Activated T-cell treated with anti-CD3 and anti-CD28 coated beads for 24 hours (primary cell): ENCODE results near the gene HOXB13.
"Not testable (repeated sequence)": the region's sequence is repeated elsewhere in the genome, so short reads cannot be mapped to it uniquely, and the experiment has no call there.

Experiments used
- DNase-seq: peaks from one replicate; pipeline ENCODE4 v3.0.0-alpha.2; 2020; ENCODE audit warnings: low read depth

The HOXB13 gene

DNA sequence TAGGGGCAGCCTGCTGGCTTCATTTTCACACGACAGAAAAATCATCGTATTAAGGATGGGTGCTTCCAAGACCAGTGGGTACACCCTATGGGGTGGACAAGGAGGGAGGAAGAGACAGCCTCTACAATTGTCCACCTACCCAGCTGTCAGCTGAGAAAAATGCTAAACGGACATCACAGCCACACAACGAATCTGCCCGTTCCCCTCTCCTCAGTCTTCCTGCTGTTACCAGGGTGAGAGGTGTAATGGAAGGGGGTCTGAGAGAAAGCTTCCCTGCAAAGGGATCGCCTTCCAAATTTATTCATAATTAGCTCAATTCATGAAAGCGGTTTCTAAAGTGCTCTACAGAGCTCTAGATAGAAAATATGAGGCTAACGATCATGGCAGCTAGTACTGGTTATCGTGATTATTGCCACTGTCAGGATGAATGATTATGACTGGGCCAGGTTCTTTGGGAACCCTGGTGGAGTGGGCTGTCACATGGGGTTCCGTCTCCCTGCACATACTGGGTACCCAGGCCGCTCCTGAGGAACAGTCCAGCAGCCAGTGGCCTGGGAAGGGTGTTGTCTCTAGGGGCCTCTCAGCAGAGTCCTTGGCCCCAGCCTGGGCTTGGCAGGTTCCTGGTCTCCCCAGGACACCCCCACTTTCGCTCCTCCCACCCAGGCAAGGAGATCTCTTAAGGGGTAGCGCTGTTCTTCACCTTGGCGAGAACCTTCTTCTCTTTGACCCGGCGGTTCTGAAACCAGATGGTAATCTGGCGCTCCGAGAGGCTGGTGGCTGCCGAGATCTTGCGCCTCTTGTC lies 2.2 kb downstream of the HOXB13 start:
- DNase-seq, result no peak

DNA sequence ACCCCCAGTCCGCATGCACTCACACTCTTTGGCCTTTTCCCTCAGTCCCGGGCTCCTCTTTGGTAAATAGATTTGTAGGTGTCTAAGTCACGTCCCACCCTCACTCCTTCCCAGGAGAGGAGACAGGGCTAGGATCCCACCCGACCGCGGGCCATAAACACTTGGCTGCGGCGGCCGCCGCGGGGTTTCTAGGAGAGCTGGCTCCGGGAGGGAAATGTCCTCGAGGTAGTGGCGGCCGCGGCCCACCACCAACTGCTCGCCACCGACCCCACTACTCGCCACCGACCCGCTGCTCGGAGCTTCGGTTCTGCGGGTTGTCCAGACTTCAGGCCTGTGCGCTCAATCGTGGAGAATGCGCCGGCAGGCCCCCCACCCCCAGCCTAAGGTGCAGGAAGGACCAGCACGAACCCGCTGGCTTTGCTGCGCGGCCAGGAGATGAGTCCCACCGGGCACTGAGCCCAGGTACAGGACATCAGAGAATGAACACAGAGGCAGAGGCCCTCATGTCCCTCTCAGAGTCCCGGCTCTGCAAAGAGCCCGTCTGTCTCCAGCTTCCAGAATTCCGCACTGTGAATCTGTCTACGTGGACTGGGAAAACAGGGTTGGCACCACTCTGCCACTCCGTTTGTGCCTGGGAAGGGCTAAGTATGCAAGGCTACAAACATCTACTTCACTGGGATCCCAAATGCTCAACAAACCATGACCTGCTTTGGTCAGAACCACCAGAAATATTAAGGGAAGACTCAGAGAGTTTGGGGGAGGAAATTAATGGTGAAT lies 3.1 kb downstream of the HOXB13 start:
- DNase-seq, result no peak

DNA sequence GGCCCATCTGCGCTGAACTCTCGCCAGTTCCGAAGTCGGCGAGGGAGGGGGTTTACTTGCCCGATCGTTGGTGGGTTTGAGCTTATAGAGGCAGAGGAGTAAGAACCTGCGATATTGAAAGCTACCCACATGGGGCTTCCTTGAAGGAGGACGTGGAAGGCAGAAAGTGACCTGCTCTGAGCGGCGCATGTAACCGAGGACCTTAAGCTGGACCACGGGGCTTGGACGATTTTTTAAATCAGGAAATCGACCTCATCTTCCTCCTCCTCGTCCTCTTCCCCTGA lies 3.6 kb downstream of the HOXB13 start:
- no peak for DNase-seq

DNA sequence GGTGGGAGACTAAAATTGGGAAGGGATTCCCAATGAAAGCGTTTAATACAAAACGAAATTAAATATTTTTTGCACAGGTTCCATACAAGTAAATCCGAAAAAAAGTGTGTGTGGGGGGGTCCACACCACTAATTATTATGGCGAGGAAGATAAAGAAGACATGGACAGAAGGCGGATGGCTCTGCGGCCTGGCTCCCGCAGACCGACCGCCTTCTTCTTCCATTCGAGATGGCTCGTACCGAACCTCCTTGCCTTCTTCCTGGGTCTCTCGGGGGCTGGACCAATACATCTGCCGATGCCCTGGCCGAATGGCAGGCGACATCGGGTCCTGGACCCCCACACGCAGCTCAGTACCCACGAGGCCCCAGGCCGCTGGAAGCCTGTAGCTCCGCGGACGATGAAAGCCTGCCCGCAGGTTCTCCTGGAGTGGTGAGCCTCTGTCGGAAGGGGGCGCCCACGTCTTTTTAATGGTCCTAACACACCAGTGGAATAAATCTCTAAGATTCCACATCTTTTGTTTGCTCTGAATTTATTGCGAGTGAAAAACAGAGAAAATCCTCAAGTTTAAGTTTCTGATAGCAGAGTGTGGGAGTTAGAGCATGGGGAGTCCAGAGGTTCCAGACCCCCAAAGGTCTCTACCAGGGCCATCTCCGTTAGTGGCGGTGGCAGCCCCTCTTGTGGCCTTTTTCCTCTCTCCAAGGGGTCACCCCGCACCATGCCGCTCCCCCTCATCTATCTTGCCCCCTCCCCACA lies 4.1 kb downstream of the HOXB13 start:
- peak; percentile 65 for DNase-seq

DNA sequence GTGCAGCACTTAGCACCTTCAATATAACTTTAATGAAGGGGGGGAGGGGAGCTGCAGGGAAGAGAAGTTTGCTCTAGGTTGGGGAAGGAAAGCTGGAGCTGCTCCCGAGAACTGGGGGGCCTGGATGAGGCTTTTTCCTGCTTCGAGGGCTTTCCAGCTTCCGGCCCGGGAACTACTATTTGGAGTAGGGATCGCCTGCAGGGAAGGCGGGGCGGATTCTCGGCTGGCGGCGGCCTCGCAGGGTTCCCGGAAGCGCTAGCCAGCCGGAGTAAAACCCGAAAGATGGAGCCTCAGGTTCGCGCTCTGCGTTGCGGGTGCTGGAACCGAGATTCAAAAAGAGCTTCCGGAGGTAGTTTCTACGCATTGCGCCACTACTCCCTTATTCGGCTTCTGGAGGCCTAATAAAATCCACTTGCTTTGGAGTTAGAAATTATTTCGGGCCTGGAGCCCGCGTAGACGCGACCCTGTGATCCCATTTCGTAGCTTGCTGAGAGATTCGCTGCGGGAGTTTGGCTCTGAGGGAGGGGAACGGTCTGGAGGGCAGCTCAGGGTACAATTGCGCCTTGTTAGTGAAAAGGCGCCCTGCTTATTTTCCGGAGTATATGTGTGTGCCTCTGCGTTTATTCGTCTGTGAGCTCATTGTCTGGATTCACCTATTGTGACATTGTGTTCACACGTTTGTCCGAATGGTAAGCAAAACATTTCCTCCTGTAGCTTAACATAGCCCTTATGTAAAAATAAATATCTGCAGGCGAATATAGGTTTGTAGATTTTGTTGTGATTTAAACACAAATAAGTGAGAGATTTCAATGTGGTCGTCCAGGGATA lies 4.9 kb downstream of the HOXB13 start:
- DNase-seq, result no peak

DNA sequence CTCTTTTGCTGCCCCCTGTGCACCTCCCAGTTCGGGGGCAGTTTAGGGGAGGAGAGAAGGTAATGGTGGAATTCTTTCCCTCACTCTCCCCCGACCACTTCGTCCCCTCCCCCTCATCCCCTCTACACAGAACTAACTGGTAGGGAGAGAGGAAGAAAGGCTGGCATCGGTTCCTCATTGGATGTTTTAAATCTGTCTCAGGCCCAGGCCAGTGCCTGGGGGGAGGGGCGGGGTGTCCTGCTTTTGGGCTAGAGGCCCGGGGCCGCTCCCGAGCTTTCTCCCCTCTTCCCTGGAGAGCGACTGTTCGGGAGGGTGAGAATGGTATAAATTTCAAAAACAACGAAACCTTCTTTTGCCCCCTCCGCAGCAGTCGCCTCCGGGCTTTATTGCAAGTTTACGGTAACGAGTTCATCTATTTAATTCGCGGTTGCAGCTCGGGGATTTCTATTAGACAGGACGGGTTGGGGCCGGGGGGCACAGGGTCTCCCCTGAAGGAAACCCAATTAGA lies 5.6 kb downstream of the HOXB13 start, which contains the start of gene PRAC2:
Gene PRAC2 (plus strand): TSS at position 271 of the 508 bp plus-strand sequence. CDS start 1,226 bp downstream, outside the sequence.
- no peak for DNase-seq

DNA sequence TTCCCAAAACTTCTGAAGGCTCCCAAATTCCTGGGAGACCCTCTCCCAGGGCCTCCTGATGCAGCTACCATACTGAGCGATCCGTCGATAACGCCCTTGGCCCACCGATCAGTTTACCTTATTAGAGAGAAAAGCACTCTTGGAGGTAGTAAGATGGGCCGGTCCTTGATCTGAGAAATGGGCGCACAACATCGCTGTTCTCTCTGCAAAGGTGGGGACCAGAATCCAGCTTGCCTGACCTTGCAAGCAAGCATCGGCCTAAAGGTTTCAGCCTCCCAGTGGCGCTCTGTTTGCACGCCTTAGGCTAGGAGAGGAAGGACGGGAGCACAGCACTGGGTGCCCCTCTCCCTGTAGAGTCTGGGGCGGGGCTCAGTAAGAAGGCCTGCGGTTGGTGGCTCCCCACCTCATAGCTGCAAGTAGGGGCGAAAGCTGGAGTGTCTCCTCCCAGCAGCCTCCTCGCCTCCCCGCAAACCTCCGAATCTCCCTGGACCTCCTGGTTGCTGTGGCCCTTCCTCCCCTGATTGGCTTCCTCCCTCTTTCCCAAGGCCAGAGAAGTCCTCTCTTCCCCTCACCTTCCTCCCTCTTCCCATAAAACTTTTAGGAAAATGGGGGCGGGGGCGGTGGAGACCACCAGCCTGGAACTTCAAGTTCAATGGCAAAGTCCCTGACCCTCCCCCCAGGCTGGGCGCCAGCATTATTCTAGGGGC lies 6.2 kb downstream of the HOXB13 start, which contains the start of gene PRAC1:
Gene PRAC1 (minus strand): TSS at position 318 of the 707 bp plus-strand sequence. CDS start 126 bp downstream, at position 192.
- no peak for DNase-seq

DNA sequence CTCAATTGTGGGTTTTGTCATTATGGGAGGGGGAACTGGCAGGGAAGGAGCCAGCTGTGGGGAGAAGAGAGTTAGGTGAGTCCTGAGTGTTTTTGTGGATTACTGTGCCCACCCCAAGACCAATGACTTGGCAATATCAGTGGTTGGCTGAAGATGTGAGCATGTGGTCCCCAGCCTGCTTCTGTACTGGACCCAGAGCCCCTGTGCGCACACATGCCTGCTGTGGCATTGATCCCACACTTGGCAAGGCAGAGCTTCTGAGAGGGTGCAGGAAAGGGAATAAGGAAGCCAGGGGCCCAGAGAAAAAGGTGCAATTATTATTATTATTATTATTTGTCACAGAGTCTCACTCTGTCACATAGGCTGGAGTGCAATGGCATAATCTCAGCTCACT lies 7.5 kb downstream of the HOXB13 start:
- no peak for DNase-seq

DNA sequence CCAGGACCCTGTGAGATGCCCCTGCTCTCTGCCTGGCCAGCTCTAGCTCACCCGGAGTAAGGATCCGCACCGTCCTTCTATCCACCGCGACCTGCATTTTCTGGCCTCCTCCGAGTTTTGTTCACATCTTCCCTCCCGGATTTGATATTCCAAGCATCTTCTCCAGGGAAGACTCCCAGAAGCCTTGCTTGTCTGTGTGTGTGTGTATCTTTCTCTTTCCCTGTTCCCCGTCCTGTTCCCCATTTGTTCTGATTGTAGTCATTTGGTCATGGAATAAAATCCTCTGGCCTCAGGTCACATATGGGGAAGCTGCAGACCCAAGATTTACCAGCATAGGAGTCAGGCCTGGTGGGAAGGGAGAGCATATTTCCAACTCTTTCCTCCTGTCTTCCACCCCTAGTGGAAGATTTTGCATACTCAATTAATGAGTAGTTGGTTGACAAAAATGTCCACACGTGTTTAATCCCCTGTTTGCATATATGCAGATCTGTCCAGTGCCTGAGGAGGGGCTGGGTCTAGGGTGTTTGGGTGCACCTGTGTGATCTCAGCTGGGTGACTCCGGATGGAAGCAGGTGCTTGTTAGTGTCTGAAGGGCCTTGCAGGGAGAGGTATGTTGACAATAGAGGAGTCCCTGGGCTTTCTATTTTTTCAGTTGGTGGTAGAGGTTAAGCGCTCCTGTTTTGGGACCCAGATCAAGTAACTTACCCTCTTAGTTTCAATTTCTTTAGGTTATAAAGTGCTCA lies 8.1 kb downstream of the HOXB13 start:
- no peak for DNase-seq

DNA sequence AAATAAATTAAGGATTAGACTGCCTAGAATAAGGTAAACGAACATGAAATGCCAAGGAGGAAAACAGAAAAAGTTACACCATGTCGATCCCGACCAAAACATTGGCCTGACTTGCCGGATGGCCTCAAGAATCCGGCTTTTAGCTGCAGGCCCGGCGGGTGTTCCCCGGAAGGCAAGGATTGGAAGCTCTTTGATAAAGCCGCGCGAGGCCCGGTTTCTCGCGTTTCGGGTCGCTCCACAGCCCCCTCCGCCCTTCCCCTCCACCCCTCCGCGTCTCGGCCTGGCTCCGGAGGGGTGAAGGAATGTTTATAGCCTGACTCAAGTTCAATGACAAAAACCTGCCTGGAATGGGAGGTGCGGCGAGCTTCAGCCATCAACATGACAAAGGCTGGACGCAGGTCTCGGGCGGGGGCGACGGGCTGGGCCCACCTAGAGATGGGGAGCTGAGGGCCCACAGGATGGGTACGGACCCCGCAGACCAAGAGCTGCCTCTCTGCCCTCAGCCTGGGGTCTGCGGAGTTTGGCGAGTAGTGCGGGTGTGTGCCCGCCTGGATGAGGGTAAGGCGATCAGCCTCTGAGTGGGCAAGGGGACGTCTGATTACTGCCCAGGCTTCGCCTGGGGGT lies 8.8 kb downstream of the HOXB13 start:
- DNase-seq, result no peak

DNA sequence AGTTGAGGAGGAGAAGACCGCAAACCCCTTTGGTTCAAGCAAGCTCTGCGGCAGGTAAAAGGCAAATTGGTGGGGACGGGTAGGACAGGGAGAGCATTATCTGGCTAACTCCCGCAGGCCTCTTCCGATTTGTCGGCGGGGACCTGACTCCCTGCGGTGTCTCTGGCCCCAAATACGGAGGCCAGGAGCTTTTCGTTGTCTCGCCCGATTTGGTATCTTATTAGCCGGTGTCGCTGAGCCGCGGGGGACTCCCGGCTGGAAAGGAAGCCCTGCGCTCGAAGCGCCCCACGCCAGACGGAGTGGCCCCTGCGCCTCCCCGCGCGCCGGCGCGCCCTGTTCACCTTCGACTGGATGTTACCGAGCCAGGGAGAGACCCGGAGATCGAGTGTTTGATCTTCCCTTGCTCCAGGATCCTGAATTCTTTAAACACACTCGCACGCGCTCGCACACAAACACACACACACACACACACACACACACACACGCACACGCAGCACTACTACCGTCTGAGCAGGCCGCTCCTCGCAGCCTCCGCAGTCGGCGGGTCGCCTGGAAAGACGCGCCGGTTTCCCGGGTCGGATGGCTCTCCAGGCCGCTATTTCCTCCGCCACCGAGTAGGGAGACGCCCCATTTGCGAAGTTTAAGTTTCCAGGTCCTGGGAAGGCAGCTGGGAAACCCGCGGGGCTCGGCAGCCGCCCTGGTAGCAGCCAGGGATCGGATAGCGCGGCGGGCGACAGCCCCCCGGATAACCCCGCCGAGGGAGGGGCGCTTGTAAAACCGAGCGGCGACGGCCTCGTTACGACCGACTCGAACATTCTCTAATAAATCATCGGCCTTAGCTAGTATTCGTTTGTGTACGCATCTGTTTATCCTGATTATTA lies 9.5 kb downstream of the HOXB13 start:
- DNase-seq, result no peak

DNA sequence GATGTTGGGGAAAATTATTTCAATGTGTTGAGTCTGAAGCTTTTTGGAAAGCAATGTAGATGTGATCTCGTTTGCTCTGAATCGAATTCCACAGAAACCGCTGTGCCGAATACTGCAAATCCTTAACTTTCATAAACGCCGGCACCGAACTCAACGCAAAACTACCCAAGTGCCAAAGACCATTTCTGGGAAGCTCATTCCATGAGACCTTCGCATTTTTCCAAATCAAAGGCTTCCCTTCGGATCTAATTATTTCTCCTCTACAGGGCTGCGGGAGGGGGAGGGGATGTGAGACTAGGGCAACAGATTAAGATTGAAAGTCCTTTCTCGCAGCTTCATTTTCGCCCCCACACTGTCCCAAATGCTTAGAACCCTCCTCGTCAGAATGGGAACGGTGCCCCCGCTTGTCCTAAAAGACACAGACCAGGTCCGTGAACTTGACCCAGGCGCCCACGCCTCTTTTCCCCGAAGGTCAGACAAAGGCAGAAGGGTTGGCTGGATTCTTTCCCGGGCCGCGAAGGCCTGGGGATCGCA lies 10.3 kb downstream of the HOXB13 start:
- no peak for DNase-seq

DNA sequence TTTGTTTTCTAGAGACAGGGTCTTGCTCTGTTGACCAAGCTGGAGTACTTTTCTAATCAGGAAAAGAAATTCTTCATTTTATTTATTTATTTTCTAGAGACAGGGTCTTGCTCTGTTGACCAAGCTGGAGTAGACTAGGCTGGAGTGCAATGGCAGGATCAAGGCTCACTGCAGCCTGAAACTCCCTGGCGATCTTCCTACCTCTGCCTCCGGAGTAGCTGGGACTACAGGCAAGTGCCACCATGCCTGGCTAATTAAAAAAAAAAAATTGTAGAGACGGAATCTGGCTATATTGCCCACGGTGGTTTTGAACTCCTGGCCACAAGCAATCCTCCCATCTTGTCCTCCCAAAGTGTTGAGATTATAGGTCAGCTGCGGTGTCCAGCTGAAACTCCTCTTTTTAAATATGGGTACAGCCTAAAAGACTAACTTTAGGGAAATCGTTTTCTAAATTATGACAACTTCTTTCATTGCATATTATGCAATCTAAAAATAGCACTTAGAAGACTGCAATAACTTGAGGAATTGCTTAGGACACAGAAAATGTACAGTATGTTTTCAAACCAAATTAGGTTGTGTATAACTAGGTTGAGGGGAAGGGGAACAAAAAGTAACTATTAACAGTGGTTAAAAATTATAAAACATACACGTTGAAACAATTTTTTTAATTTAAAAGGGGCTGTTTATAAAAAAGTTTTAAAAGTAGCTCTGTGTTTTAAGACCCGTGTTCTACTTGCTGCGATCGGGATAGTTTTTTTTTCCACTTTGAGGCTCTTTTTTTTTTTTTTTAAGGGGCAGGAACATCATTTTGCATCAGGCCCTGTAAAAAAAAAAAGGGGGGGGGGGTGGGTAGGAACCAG lies 11.0 kb downstream of the HOXB13 start:
- DNase-seq, result no peak

DNA sequence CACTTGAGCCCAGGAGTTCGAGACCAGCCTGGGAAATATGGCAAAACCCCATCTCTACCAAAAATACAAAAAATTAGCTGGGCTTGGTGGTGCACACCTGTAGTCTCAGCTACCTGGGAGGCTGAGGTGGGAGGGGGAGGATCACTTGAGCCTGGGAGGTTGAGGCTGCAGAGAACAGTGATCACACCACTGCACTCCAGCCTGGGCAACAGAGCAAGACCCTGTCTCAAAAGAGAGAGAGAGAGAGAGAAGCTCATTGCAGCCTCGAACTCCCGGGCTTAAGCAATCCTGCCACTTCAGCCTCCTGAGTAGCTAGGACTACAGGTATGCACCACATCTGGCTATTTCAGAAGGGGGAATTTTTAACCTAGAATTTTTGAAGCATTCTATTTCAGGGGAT lies 12.0 kb downstream of the HOXB13 start:
- DNase-seq, result not testable (repeated sequence)

DNA sequence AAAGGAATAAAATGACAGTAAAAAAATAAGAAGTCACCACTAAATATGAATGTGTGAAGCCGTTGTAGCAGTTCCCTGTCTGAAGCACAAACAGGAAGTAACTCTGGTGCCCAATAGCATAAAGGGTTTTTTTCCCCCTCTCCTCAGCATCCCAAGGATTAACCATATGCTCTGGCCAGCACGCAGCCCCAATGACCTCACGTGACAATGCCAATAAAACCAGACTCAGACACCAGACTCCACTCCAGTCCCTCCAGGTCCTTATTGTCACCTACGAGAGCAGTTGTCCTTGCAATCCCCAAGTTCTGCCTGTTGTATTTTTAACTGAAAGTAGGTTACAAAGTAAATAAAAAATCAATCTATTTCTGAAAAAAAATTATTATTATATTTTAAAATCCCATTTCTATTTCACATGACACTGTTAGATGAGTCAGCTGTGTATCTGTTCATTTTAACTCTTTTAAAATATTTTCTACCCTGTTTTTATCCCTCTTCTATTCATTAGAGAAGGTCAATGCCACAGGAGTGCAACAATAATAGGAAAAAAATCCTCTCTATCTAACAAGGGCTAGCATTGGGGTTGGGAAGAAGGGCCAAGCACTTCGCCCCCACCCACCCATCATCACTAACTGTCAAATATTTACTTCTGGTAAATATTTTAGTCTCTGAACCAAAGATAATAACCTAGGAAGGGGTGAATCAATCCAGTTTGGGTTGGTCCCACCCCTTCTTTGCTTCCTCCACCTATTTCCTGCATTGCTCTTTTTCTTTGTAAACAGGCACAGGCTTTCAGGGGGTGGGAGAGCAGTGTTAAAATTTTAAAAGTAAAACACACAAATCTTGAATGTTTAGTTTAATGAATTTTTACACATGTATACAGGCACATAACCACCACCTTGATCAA lies 12.8 kb downstream of the HOXB13 start:
- DNase-seq, result no peak

DNA sequence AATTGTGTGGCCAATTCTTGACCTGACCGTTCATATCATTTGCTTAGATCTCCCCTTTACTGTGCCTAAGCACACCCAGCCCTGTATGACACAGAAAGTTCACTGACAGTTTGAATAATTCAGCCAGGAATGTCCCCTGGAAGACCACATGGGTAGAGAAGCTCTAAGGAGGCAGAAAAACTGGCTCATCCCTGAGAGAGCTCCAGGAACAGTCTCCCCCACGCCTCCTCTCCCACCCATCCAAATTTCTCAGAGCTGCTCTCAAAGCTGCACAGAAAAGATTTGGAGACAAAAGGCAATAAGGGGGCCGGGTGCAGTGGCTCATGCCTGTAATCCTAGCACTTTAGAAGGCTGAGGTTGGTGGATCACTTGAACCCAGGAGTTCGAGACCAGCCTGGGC lies 17.4 kb downstream of the HOXB13 start:
- DNase-seq, result no peak
